ENCODE results near the gene FRMD8. TPM values are rescaled to one million over a fixed set of nuclear protein-coding genes. Genes with fewer than 3 reads are reported as not detected.

Gene FRMD8
- total and polyA plus RNA-seq, 8 donors: 15.0 to 28.9 (median 17.3) TPM

DNA sequence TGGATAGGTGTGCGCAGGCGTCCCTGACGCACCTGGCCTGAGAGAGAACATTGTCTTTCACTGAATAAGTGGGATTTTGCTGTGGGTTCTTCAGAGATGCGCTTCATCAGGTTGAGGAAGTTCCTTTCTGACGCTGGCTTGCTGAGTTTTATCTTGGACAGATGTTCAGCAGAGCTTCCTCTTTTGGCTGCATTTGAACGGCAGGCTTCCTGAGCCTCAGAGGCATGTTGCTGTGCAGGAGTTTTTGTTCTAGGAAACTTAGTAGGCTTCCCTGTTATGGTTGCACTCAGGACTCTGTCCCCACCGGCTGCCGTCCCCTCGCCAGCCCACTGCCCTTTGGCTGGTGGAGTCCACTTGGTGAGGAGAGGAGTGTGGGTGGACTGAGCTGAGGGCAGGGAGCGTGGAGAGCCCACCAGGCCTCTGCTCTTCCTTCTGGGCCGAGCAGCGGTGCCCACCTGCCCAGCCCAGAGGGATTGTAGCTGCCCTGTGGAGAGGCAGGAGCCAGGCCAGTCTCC, 17.2 kb downstream of the FRMD8 start:
- TF ChIP-seq, protein P1, sequence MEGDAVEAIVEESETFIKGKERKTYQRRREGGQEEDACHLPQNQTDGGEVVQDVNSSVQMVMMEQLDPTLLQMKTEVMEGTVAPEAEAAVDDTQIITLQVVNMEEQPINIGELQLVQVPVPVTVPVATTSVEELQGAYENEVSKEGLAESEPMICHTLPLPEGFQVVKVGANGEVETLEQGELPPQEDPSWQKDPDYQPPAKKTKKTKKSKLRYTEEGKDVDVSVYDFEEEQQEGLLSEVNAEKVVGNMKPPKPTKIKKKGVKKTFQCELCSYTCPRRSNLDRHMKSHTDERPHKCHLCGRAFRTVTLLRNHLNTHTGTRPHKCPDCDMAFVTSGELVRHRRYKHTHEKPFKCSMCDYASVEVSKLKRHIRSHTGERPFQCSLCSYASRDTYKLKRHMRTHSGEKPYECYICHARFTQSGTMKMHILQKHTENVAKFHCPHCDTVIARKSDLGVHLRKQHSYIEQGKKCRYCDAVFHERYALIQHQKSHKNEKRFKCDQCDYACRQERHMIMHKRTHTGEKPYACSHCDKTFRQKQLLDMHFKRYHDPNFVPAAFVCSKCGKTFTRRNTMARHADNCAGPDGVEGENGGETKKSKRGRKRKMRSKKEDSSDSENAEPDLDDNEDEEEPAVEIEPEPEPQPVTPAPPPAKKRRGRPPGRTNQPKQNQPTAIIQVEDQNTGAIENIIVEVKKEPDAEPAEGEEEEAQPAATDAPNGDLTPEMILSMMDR (IDR thresholded peaks at IDR 0.05): no peak
- H3K9me3 ChIP-seq: no peaks in the 10 kb centered on the region
- 84 to 88% methylated on average over 12 of the region's 12 CpGs for WGBS, 2 donors
- DNase-seq: no peak
- H3K4me1 ChIP-seq: no peaks in the 10 kb centered on the region
- H3K36me3 ChIP-seq: peaks cover 5 to 51% (median 22%) of the 10 kb centered on the region in 3 donors
- FAIRE-seq: no peak
- no peak overlapping the region for H3K4me3 ChIP-seq
- ATAC-seq: peak in 3 of 4 donors; percentile 8 to 58 (median 24)
- no peaks in the 10 kb centered on the region for H3K27me3 ChIP-seq
- no peak overlapping the region for H3K27ac ChIP-seq
- intact Hi-C loops (cut with DNase I): no loop called here

DNA sequence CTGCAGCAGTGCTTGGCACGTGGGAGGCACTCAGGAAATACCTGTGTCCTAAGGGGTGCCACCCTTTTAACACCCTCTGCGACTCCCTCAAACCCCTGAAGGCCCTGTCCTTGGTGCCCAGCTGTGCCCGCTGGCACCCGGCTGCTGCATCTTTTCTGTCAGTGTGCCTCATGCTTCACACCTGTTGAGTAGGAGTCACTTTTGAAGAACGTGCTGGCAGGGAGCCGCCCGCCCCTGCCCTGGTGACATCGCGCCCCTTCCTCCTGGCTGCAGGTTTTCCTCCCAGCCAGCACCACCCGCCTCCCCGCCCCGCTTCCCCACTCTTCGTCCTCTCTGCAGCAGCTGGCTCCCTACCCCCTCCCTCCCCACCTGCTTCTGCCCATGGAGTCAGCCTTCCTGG, 17.8 kb downstream of the FRMD8 start:
- H3K27ac ChIP-seq: no peak overlapping the region

DNA sequence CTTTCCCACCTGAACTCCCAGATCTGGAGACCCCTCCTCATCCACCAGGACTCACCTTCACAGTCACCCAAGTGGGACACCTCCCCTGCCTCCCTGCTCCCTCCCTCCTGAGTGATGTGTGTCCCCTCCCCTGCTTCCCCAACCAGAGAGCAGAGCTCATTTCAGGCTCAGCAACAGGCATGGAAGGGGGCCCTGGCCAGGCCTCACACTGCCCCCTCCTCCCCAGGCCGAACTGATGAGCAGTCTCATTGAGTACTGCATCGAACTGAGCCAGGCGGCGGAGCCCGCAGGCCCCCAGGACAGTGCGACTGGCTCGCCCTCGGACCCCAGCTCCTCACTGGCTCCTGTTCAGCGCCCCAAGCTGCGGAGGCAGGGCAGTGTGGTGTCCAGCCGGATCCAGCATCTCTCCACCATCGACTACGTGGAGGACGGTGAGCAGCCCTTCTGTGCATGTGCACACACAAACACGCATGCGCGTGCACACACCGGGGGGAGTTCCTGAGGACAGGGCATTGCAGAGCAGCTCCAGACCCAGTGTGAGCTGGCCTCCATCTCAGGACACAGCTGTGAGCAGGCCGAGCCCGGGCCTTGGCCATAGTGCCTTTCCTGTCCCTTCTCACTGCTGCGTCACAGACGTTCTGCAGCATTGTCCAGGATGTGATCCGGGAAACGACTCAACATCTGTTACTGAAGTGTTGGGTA, 18.4 kb downstream of the FRMD8 start:
- DNase-seq: peak in 2 of 6 donors; percentile 31 to 55
- WGBS, 2 donors: 92 to 94% methylated on average over 24 of the region's 24 CpGs

More for the DNA sequence above, 17.8 kb downstream of the FRMD8 start:
- ATAC-seq (no peak), DNase-seq (peak in 1 of 6 donors; percentile 44), FAIRE-seq (no peak)
- peaks cover 5 to 53% (median 20%) of the 10 kb centered on the region in 3 donors for H3K36me3 ChIP-seq
- H3K27me3 ChIP-seq: no peaks in the 10 kb centered on the region
- H3K4me3 ChIP-seq: no peak overlapping the region
- TF ChIP-seq, protein P1 (IDR thresholded peaks at IDR 0.05): no peak
- intact Hi-C loops (cut with DNase I): no loop called here
- no peaks in the 10 kb centered on the region for H3K9me3 ChIP-seq
- H3K4me1 ChIP-seq: no peaks in the 10 kb centered on the region
- 86 to 91% methylated on average over 13 of the region's 13 CpGs for WGBS, 2 donors

DNA sequence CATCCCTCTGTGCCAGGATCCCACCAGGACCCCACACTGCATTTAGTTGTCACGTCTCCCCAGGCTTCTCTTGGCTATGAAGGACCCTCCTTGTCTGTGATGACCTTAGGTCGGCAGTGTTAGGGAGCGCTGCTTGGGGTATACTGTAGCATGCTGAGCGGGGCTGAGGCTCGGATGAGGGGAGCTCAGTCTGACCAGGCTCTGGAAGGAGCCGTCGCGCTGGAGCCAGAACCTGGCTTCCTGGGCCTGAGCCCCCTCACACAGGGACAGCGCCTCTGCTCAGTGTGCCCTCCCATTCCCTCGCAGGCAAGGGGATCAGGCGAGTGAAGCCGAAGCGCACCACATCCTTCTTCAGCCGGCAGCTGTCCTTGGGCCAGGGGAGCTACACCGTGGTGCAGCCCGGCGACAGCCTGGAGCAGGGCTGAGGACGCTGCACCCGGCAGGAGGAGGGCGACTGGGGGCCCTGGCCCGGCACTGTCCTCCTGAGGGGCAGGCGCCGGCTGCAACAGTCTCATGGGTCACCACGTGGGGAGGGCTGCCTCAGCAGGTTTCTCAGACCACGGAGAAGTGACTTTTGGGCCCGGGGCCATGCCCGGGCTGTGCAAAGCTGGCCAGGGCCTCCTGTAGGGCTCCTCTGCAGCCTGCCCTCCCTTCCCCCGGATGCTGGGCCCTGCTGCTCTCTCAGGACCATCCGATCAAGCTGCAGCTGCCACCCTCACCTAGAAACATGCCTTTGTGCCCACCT, 24.7 kb downstream of the FRMD8 start:
- Histone ChIP-seq H3K27ac (no peak overlapping the region), H3K27me3 (no peaks in the 10 kb centered on the region), H3K4me3 (no peak overlapping the region), H3K9me3 (no peaks in the 10 kb centered on the region), H3K4me1 (peaks cover 0 to 3% (median 0%) of the 10 kb centered on the region in 3 donors), H3K36me3 (peaks cover 4 to 24% (median 5%) of the 10 kb centered on the region in 3 donors)
- TF ChIP-seq, protein P1 (IDR thresholded peaks at IDR 0.05): no peak
- no peak for FAIRE-seq
- DNase-seq: peak in 2 of 6 donors; percentile 51 to 62
- 88 to 89% methylated on average over 25 to 29 of the region's 29 CpGs for WGBS, 2 donors
- ATAC-seq: no peak
- intact Hi-C loops (cut with DNase I): no loop called here

More for the DNA sequence above, 18.4 kb downstream of the FRMD8 start:
- Histone ChIP-seq H3K4me1 (no peaks in the 10 kb centered on the region), H3K27me3 (no peaks in the 10 kb centered on the region), H3K9me3 (no peaks in the 10 kb centered on the region), H3K27ac (no peak overlapping the region), H3K4me3 (no peak overlapping the region), H3K36me3 (peaks cover 5 to 51% (median 18%) of the 10 kb centered on the region in 3 donors)
- TF ChIP-seq, protein P1 (IDR thresholded peaks at IDR 0.05): no peak
- intact Hi-C loops (cut with DNase I): no loop called here
- FAIRE-seq: no peak
- ATAC-seq: peak in 1 of 4 donors; percentile 14

Measured in pancreas (tissue), 10 donors.